GM20431 (cell line): Measurements from ENCODE around the gene RAPGEF3.

Experiments used
- in situ Hi-C: fragments of 300-500 bp; cut with MseI, MboI; formaldehyde crosslinking; loops from one replicate; pipeline ENCODE4 v1.15.0; 2020; ENCODE audit warnings: low sequenced_read_pairs; ENCODE audit not compliant: unreplicated experiment

RAPGEF3 gene

GRCh38 chr12:47758834-47759690, at the start of gene RAPGEF3:
Gene RAPGEF3, minus strand, starts transcription at chr12:47758880. Its CDS starts 324 bp downstream, at chr12:47758556.
- in situ Hi-C loops = no loop called here

GRCh38 chr12:47808050-47808449, 49.4 kb upstream of the RAPGEF3 start:
- in situ Hi-C loops = no loop called here

- in situ Hi-C loops = no loop called here
Measured at GRCh38 chr12:47807338-47807737, 48.7 kb upstream of the RAPGEF3 start.

GRCh38 chr12:47805417-47805816, 46.7 kb upstream of the RAPGEF3 start:
- in situ Hi-C loops = no loop called here

GRCh38 chr12:47804171-47804570, 45.5 kb upstream of the RAPGEF3 start:
- in situ Hi-C loops = no loop called here

GRCh38 chr12:47803191-47803875, 44.7 kb upstream of the RAPGEF3 start:
- in situ Hi-C loops = no loop called here

GRCh38 chr12:47802312-47802711, 43.6 kb upstream of the RAPGEF3 start:
- in situ Hi-C loops = no loop called here

GRCh38 chr12:47801904-47802246, 43.2 kb upstream of the RAPGEF3 start:
- in situ Hi-C loops = no loop called here

- in situ Hi-C loops = no loop called here
Measured at GRCh38 chr12:47801170-47801903, 42.7 kb upstream of the RAPGEF3 start.

GRCh38 chr12:47800582-47800981, 41.9 kb upstream of the RAPGEF3 start:
- in situ Hi-C loops = no loop called here

GRCh38 chr12:47799357-47799955, 40.8 kb upstream of the RAPGEF3 start:
- in situ Hi-C loops = no loop called here

- in situ Hi-C loops = no loop called here
Measured at GRCh38 chr12:47798382-47798948, 39.8 kb upstream of the RAPGEF3 start.

- in situ Hi-C loops = no loop called here
Measured at GRCh38 chr12:47797441-47797840, 38.8 kb upstream of the RAPGEF3 start.

- in situ Hi-C loops = no loop called here
Measured at GRCh38 chr12:47795814-47796411, 37.2 kb upstream of the RAPGEF3 start.

GRCh38 chr12:47795121-47795813, 36.6 kb upstream of the RAPGEF3 start:
- in situ Hi-C loops = no loop called here

GRCh38 chr12:47794679-47795078, 36.0 kb upstream of the RAPGEF3 start:
- in situ Hi-C loops = no loop called here

GRCh38 chr12:47793015-47793681, 34.5 kb upstream of the RAPGEF3 start:
- in situ Hi-C loops = no loop called here

GRCh38 chr12:47791874-47792273, 33.2 kb upstream of the RAPGEF3 start:
- in situ Hi-C loops = no loop called here

- in situ Hi-C loops = no loop called here
Measured at GRCh38 chr12:47791351-47791746, 32.7 kb upstream of the RAPGEF3 start.
